Putamen (tissue), 1 donor: ENCODE measurements around the gene TFE3.
A peak's percentile ranks its signal among the peaks of the same experiment; 100 is the strongest.
"Not testable (repeated sequence)": the region's sequence is repeated elsewhere in the genome, so short reads cannot be mapped to it uniquely, and the experiment has no call there.

Source experiments
- DNase-seq: peaks from one replicate; pipeline ENCODE4 v3.0.0-alpha.2; 2016; ENCODE audit warnings: low spot score

Gene TFE3

GRCh38 chrX:49001521-49002090 lies 41.6 kb downstream of the TFE3 start:
- DNase-seq, result peak; percentile 7

DNA sequence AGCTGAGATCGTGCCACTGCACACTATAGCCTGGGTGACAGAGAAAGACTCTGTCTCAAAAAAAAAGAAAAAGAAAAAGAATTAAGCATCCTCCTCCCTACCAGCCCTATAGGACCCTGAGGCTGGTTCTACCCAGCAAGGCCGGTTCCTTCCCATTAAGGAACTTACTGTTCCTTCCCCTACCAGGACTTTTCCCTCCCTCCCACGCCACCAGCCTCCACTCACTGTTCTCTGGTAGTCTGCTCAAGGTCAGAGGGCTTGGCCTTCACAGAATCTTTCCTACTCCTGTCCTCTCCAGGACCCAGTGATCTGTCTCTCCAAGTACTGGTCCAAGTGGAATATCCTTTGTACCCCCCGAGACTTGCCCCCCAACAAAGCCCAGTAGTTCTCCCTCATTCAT lies 42.5 kb downstream of the TFE3 start:
- DNase-seq, result no peak

DNA sequence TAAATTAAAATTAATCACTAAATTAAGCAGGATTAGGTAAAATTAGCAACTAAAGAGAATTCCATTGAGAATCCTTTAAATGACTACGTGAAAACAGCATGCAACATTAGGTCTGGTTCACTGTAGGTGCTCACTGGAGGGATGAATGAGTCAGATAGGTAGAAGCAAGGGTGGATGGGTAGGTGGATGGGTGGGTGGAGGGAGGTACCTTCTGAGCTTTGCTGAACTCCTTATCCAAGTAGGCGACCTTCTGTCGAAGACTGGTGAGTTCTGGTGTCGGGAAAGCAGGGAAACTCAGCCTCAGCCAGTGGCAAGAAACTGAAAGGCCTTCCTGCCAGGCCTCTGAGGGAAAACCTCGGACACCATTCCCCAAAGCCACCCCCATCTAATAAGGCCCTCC lies 44.1 kb downstream of the TFE3 start:
- peak; percentile 65 for DNase-seq

DNA sequence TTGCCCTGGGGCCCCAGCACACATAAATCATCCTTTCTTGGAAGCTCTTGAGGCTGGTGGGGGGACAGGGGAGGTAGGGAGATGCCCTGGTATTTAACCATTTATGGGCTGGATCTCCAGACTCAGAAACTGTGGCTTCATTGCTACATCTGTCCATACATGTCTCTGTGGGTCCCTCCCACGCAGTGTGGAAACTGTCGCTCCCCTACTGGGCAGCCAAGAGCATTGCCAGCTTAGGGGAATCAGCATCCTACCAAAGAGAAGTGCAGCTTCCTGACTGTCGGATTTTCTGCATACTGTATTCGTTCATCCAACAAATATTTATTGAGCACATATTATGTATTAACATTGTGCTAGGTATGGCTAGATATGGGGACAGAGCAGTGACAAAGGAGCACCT lies 44.8 kb downstream of the TFE3 start:
- no peak for DNase-seq

DNA sequence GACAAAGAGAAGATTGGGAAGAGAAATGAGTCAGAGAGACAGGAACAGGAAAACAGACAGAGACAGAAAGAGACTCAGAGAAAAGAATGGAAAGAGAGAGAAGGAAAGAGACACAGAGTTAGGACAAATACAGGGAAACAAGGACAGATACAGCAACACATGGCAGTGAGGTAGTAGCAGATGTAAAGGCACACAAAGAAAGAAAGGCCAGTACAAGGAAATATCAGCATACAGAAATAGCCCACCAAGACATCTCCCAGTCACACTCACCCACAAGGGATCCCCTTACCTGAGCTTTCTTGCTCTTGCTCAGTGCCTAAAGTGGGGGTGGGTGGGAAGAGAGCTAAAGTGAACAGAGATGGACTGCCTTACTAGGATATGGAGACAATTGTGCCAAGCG lies 45.3 kb downstream of the TFE3 start:
- DNase-seq, result no peak

GRCh38 chrX:48997455-48997854 lies 45.7 kb downstream of the TFE3 start:
- DNase-seq, result no peak

DNA sequence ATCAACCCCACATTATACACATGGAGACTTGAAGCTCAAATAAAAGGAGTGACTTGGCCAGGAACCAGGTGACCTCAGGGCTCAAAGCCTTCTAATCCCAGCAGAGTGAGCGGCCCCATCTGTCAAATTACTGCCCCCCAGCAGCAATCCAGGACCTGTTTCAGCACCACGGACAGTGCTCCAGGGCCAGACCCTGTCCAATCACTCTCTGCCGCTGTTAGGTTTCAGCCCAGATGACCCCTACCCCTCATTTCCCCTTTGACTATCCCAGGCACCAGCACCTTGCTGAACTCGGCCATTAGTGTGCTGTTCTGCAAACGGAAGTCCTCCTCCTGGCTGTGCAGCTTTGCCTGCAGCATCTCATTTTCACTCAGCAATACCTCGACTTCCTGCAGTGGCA lies 46.2 kb downstream of the TFE3 start:
- DNase-seq, result no peak

DNA sequence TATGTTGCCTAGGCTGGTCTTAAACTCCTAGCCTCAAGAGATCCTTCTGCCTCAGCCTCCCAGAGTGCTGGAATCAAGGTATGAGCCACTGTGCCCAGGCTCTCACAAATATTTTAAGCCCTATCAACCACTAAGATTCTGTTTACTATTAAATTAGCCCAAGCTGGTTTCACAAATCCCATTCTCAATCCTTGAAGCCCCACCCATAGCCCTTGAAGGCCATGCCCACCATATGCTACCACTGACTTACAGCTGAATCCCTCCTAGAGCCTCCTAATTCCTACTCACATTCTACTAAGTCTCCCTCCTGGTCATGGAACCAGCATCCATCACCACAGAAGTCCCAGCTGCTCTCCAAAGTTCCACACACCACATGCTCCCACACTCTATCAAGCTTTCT lies 50.8 kb downstream of the TFE3 start:
- no peak for DNase-seq

DNA sequence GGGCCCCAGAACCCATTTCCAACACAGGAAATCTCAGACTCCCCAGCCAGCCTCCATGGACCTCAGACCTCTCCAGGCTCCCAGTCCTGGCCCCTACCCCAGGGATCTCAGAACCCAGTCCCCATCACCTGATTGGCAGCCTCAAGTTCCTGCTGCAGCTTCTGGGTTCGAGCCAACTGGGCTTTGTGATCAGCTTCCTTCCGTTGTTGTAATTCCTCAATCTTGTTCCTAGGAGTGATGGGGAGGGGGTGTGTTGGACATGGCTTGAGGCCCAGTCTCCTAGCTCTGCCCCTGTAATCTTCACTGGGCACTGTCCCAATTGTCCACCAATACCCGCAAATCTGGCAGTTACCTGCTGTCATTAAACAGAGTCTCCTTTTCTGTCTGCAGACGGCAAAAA lies 53.7 kb downstream of the TFE3 start:
- no peak for DNase-seq

DNA sequence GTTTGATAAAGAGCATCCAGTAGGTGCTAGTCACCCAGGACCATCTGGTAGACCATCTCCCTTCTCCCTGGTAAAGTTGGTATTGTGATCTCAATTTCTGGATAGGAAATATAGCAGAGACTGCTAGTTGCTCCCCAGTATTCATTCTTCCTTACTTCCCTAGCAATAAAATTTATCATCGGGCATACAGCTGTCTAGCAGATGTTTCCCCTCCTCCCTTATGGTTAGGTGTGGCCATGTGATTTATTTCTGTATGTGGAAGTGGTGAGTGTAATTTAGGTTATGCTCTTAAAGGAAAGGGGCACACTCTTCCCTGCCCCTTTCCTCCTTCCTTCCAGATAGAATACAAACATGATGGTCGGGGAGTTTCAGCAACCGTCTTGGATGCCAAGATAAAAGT lies 59.3 kb downstream of the TFE3 start:
- DNase-seq, result no peak

DNA sequence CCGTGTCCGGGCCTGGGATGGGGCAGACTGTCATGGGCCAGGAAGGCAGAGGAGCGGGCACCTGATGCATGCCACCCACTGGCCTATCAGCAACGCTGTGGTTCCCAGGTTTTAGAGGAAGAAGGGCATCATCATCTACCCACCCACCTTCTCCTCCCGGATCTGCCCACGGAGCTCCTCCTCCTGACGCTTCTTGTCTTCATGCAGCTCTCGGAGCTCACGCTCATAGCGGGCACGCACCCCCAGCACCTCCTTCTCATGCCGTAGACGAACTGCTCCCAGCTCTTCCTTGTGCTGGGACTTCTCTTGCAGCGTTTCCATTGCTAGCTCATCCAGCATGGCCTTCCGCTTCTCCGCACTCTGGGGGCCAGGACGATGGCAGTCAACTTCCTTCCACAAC lies 60.1 kb downstream of the TFE3 start:
- DNase-seq, result peak; percentile 47

- DNase-seq, result no peak
Measured at GRCh38 chrX:48981178-48981577, 62.0 kb downstream of the TFE3 start.

DNA sequence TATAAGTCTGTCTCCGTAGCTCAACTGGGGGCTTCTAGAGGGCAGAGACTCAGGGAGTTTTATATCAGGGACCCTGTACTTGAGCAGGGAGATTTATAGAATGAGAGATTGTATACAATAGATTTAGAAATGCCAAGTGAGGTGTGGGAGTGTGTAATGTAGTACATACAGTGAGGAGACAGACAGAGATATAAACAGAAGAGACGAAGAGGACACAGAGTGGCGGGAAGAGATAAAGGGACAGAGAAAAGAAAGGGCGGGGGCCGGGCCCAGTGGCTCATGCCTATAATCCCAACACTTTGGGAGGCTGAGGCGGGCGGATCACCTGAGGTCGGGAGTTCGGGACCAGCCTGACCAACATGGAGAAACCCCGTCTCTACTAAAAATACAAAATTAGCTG lies 62.8 kb downstream of the TFE3 start:
- not testable (repeated sequence) for DNase-seq
